HepG2 (cell line): Measurements from ENCODE around the gene GPR15. TPM values are rescaled to one million over a fixed set of nuclear protein-coding genes. Genes with fewer than 3 reads are reported as not detected.

ENCODE experiments used
- ARID5B ChIP-seq: IDR thresholded peaks from 2 replicates; pipeline ENCODE4 v1.4.0; 2020; ENCODE audit warnings: mild to moderate bottlenecking, missing genetic modification reagents
- ELF3 ChIP-seq: IDR thresholded peaks from 2 replicates; pipeline ENCODE4 v1.6.1; 2016; ENCODE audit warnings: missing genetic modification reagents, missing compliant biosample characterization
- FOXO4 ChIP-seq: sonication (generic); formaldehyde crosslinking; conservative IDR thresholded peaks from 2 replicates; pipeline ENCODE4 v1.8.1; 2023; ENCODE audit warnings: missing genetic modification reagents
- GZF1 ChIP-seq: sonication (generic); formaldehyde crosslinking; IDR thresholded peaks from 2 replicates; pipeline ENCODE4 v1.5.1; 2020; ENCODE audit warnings: mild to moderate bottlenecking, missing genetic modification reagents
- HMGXB4 ChIP-seq, 2 experiments: sonication (generic) in 1 of 2; formaldehyde crosslinking in 1 of 2; IDR thresholded peaks; 2 replicates each; pipeline versions ENCODE4 v1.4.0 to v1.6.1; 2018 to 2020; ENCODE audit warnings: missing genetic modification reagents in 2 of 2, borderline replicate concordance in 1 of 2, low read depth in 1 of 2, mild to moderate bottlenecking in 1 of 2, missing biosample characterization in 1 of 2
- KLF12 ChIP-seq: sonication (generic); formaldehyde crosslinking; IDR thresholded peaks from 2 replicates; pipeline ENCODE4 v1.4.0; 2020; ENCODE audit warnings: missing genetic modification reagents, borderline replicate concordance
- MXI1 ChIP-seq: IDR thresholded peaks from 3 replicates; pipeline ENCODE4 v1.6.1; 2012; ENCODE audit warnings: low read depth, low read length, inconsistent platforms, borderline replicate concordance
- RELA ChIP-seq: sonication (generic); formaldehyde crosslinking; IDR thresholded peaks from 2 replicates; pipeline ENCODE4 v1.4.0; 2020; ENCODE audit warnings: missing genetic modification reagents
- RFX1 ChIP-seq: fragments of 450-650 bp; IDR thresholded peaks from 2 replicates; pipeline ENCODE4 v1.6.1; 2017
- SP1 ChIP-seq, 2 experiments: fragments of 450-650 bp in 1 of 2; sonication (generic) in 1 of 2; formaldehyde crosslinking in 1 of 2; IDR thresholded peaks; 2 replicates each; pipeline versions ENCODE4 v1.4.0 to v1.6.1; 2016 to 2020; ENCODE audit warnings: missing genetic modification reagents in 1 of 2
- SSRP1 ChIP-seq: IDR thresholded peaks from 2 replicates; pipeline ENCODE4 v1.6.1; 2016; ENCODE audit warnings: control low read depth
- TMF1 ChIP-seq: sonication (generic); formaldehyde crosslinking; IDR thresholded peaks from 2 replicates; pipeline ENCODE4 v1.8.1; 2022; ENCODE audit warnings: low read depth, missing genetic modification reagents
- ZBTB10 ChIP-seq: sonication (generic); formaldehyde crosslinking; IDR thresholded peaks from 2 replicates; pipeline ENCODE4 v1.4.0; 2020; ENCODE audit warnings: missing genetic modification reagents, borderline replicate concordance
- ZNF329 ChIP-seq: sonication (generic); formaldehyde crosslinking; IDR thresholded peaks from 2 replicates; pipeline ENCODE4 v1.9.0; 2021; ENCODE audit warnings: low read depth, mild to moderate bottlenecking, missing genetic modification reagents
- ZNF569 ChIP-seq: sonication (generic); formaldehyde crosslinking; IDR thresholded peaks from 2 replicates; pipeline ENCODE4 v1.5.0; 2020; ENCODE audit warnings: mild to moderate bottlenecking, missing genetic modification reagents, moderate library complexity, borderline replicate concordance
- polyA plus RNA-seq, 8 experiments: library from polyadenylated mRNA; depleted of rRNA in 3 of 8; stranded (reverse) in 7 of 8; unstranded in 1 of 8; fragments of >200 nt; fragmentation: Illumina TruSeq in 4 of 8; extraction: Trizol in 4 of 8; gene quantifications; 2 replicates each; pipeline versions ENCODE4 v1.2.1 to v1.2.3, GENCODE V29; 2011 to 2016; ENCODE audit warnings: low read depth in 4 of 8, missing spikeins in 1 of 8, mixed read lengths in 1 of 8; ENCODE audit not compliant: insufficient read depth in 1 of 8
- total RNA-seq, 5 experiments: library from RNA; depleted of rRNA; stranded (reverse); fragments of >200 nt; fragmentation: Illumina TruSeq; extraction: Trizol; gene quantifications; 2 replicates each; pipeline ENCODE4 v1.2.3, GENCODE V29; 2016; ENCODE audit warnings: low read depth in 1 of 5

The GPR15 gene
- total and polyA plus RNA-seq, 2 of the 13 experiments (the other 11 are each of a cell fraction or from before 2014, with no cell fraction given), result not detected

GRCh38 chr3:98522544-98523281 lies 9.1 kb upstream of the GPR15 start, which contains the start of gene CLDND1 (continued):
- TF ChIP-seq ZBTB10 (CRISPR knock-in tag), result peak; percentile 54; the same call in 1 of the 2 replicates
- no peak; the same call in 1 of the 2 replicates for TF ChIP-seq ZNF329
- TF ChIP-seq ELF3 (CRISPR knock-in tag), result peak; percentile 25; the same call in 1 of the 2 replicates
- TF ChIP-seq KLF12 (CRISPR knock-in tag), result peak; percentile 90; the same call in 1 of the 2 replicates
- TF ChIP-seq ZNF569, result no peak
- TF ChIP-seq FOXO4, result no peak
- TF ChIP-seq ARID5B, result peak; percentile 33; the same call in 1 of the 2 replicates
- TF ChIP-seq RFX1, result no peak
- TF ChIP-seq SSRP1 (CRISPR knock-in tag), result no peak
- TF ChIP-seq RELA (CRISPR knock-in tag), result 0 out of 2 replicates have a peak, but pooled peaks have one; percentile 31
- TF ChIP-seq GZF1, result no peak
- peak in 1 of 2 experiments; percentile 69; a peak in 3 of 4 replicates for TF ChIP-seq HMGXB4 (CRISPR knock-in tag; IDR thresholded peaks at IDR 0.05; ENCODE audit: borderline replicate concordance in 1 of 2, low read depth in 1 of 2)
- no peak; the same call in 2 of the 3 replicates for TF ChIP-seq MXI1
- TF ChIP-seq TMF1 (CRISPR knock-in tag), result no peak
- no peak for TF ChIP-seq SP1 (IDR thresholded peaks at IDR 0.05)
- TF ChIP-seq SP1 (CRISPR knock-in tag; IDR thresholded peaks at IDR 0.05), result peak; percentile 43; the same call in 1 of the 2 replicates
